Panc1 (cell line): ENCODE data around the gene CORO2A.

Experiments
- POLR2AphosphoS5 ChIP-seq: IDR thresholded peaks from 2 replicates; pipeline ENCODE4 v1.6.1; 2012; ENCODE audit warnings: mild to moderate bottlenecking, low read depth, low read length, moderate library complexity
- REST ChIP-seq, 2 experiments: IDR thresholded peaks; 2 replicates each; pipeline ENCODE4 v1.6.1; 2011 to 2012; ENCODE audit warnings: low read depth in 2 of 2, control low read depth in 1 of 2, low read length in 1 of 2, mild to moderate bottlenecking in 1 of 2, moderate library complexity in 1 of 2; ENCODE audit not compliant: insufficient read depth in 1 of 2
- SIN3A ChIP-seq: IDR thresholded peaks from 2 replicates; pipeline ENCODE4 v1.6.1; 2012; ENCODE audit warnings: low read depth, mild to moderate bottlenecking, low read length, moderate library complexity, borderline replicate concordance; ENCODE audit not compliant: insufficient read depth
- TCF7L2 ChIP-seq: IDR thresholded peaks from 2 replicates; pipeline ENCODE4 v1.6.1; 2011; ENCODE audit warnings: mild to moderate bottlenecking, low read depth, low read length, inconsistent platforms
- TF ChIP-seq, protein P1 (sequence below): fragments of 450-650 bp; IDR thresholded peaks from 2 replicates; pipeline ENCODE4 v1.5.1; 2017; ENCODE audit warnings: mild to moderate bottlenecking

DNA sequence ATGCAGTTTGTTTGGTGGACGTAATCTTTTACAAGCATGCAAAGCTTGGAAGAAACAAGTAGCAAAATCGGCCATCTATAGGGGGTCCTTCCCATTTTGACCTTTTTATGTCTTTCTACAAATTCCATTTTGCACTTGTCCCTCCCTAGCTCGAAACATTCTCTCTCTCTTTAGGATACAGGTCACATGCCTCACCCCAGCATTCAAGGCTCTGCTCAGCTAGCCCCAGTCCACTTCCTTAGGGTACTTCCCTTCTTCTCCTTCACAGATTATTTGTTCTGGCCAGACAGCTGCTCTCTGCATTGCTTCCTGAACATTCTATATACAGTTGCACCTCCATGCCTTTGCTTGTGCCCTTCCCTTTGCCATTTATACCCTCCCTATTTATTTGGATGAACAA is 41.7 kb downstream of the CORO2A start:
- TF ChIP-seq, protein P1, sequence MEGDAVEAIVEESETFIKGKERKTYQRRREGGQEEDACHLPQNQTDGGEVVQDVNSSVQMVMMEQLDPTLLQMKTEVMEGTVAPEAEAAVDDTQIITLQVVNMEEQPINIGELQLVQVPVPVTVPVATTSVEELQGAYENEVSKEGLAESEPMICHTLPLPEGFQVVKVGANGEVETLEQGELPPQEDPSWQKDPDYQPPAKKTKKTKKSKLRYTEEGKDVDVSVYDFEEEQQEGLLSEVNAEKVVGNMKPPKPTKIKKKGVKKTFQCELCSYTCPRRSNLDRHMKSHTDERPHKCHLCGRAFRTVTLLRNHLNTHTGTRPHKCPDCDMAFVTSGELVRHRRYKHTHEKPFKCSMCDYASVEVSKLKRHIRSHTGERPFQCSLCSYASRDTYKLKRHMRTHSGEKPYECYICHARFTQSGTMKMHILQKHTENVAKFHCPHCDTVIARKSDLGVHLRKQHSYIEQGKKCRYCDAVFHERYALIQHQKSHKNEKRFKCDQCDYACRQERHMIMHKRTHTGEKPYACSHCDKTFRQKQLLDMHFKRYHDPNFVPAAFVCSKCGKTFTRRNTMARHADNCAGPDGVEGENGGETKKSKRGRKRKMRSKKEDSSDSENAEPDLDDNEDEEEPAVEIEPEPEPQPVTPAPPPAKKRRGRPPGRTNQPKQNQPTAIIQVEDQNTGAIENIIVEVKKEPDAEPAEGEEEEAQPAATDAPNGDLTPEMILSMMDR = no peak
- TF ChIP-seq SIN3A (no peak), REST (IDR thresholded peaks at IDR 0.05; ENCODE audit: insufficient read depth in 1 of 2, low read depth in 2 of 2, low read length in 1 of 2) (no peak), POLR2AphosphoS5 (no peak), TCF7L2 (no peak)
